Cardiac atrium fibroblast (primary cell): ENCODE results near the gene S1PR3. TPM values are rescaled to one million over a fixed set of nuclear protein-coding genes. Genes with fewer than 3 reads are reported as not detected.

Source experiments
- total RNA-seq: library from RNA; depleted of rRNA; stranded (reverse); fragments of >200 nt; gene quantifications from 2 replicates; pipeline ENCODE4 v1.2.3, GENCODE V29; 2015

The S1PR3 gene
- 57.6 and 144 TPM in 2 replicates for total RNA-seq

DNA sequence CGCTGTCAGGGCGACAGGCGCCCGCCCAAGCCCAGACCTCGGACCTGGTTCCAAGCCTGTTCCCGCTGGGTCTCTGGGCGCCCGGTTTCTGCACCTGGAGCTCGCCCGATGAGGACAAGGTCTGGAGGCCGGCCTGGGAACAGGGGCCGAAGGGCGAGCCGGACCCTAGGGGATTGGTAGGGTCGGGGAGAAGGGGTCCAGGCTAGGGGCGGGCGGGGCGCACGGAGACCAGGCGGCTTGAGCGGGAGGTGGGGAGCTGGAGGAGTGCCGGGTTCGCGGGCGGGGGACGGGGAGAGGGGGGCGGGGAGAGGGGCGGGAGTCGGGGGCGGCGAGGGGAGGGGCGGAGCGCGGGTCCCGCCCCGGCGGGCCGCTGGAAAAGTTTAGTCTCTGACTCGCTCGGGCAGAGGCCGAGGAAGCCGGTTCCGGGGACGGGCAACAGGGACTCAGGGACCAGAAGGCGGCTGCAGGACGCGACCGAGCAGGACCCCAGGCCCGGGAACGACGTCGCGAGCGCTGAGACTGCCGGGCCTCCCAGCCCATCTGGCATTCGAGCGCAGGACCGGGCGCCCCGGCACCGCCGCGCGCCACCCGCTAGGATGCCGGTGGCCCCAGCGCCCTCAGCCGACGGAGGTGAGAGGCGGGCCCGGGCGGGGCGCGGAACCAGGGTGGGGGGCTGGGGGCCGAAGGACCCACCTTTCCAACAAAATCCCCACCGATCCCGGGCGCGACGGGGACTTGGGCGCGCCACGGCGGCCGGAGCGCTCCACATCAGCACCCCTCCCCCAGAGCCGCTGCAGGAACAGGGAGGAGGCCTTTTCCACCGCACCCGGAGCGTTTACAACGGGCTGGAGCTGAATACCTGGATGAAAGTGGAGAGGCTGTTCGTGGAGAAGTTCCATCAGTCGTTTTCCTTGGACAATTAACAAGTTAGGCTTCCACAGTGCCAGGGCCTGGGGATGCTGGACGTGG, at the start of gene S1PR3:
Gene S1PR3, plus strand, starts transcription at position 403 of the 969 bp plus-strand sequence. CDS start 9,733 bp downstream, outside the sequence.

Other genes with a start within 250 kb of the S1PR3 start
- 7.8 and 25.1 TPM in 2 replicates for gene SHC3, start 187.3 kb downstream of the S1PR3 start, total RNA-seq